Measurements from ENCODE around the gene TMEM212.

DNA sequence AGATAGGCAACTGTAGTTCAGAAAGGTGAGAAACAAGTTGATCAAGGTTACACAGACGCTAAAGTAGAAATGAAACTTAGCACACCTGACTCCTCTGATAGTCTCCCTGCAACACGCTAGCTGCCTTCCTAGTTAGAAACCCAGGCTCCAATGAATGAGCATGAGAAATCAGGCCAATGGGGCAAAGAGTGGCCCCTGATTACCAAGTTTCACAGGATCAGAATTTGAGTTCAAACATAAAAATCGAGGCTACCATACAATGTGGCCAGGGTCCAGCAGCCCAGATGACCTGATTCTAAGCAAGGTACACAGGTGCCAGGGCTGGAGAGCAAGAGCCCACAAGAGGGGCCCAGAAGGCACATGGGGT, 40.6 kb upstream of the TMEM212 start:
- TF ChIP-seq CTCF (conservative IDR thresholded peaks at IDR 0.05; ENCODE audit: low read length) (no peak), EZH2phosphoT487 (IDR thresholded peaks at IDR 0.05; ENCODE audit: borderline replicate concordance) (no peak)
